BLaER1 (cell line): ENCODE results near the gene GPR141.

Source experiments
- H3K27ac ChIP-seq: shearing (Covaris generic); formaldehyde crosslinking; 2 replicates; pipeline ENCODE4 v1.8.1; 2022
- H3K27me3 ChIP-seq: shearing (Covaris generic); formaldehyde crosslinking; 2 replicates; pipeline ENCODE4 v1.8.1; 2022
- H3K36me3 ChIP-seq: shearing (Covaris generic); formaldehyde crosslinking; 2 replicates; pipeline ENCODE4 v1.8.1; 2022
- H3K4me1 ChIP-seq: shearing (Covaris generic); formaldehyde crosslinking; 2 replicates; pipeline ENCODE4 v1.8.1; 2022
- H3K4me2 ChIP-seq: shearing (Covaris generic); formaldehyde crosslinking; 2 replicates; pipeline ENCODE4 v1.8.1; 2022
- H3K4me3 ChIP-seq: shearing (Covaris generic); formaldehyde crosslinking; 2 replicates; pipeline ENCODE4 v1.8.1; 2022
- H3K9ac ChIP-seq: shearing (Covaris generic); formaldehyde crosslinking; 2 replicates; pipeline ENCODE4 v1.8.1; 2022
- H3K9me3 ChIP-seq: shearing (Covaris generic); formaldehyde crosslinking; 2 replicates; pipeline ENCODE4 v1.8.1; 2022
- H4K20me1 ChIP-seq: shearing (Covaris generic); formaldehyde crosslinking; 2 replicates; pipeline ENCODE4 v1.8.1; 2022
- Cebpa-rat ChIP-seq: shearing (Covaris generic); IDR thresholded peaks from 2 replicates; pipeline ENCODE4 v1.8.1; 2022

The GPR141 gene

DNA sequence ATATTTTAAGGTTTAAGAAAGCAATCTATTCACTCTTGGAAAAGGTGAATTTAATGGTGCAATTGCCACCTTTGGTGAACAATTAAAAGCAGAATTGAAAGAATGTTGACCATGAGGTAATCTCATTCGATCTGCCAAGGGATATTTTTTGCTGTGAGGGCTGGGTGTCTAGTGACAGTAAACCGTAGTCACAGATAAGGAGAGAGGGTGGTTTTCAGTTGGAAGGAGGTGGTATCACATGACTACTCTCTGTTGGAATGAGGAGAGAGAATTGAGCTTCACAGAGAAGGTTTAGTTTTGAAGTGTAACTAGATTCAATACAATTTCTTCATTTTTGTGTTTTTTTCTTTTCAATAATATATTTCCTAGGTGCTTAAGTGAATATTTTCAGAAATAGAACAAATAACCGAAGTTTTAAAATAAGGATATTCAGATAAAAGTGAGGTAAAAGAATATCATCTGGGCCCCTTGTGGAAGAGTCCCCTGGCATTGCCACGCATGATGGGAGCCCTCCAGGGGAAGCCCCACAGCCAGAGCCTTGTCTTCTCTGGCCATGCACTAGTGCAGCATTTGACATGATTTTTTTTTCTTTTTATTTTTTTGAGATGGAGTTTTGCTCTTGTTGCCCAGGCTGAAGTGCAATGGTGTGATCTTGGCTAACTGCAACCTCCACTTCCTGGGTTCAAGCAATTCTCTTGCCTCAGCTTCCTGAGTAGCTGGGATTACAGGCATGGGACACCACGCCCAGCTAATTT lies 73.4 kb downstream of the GPR141 start:
- Histone ChIP-seq H3K9ac (no peak overlapping the region), H3K4me3 (no peak overlapping the region), H3K9me3 (no peaks in the 10 kb centered on the region), H3K27ac (no peak overlapping the region), H3K27me3 (no peaks in the 10 kb centered on the region), H3K4me1 (0 out of 2 replicates have a peak, but pooled peaks cover 3% of the 10 kb centered on the region), H3K4me2 (no peak overlapping the region), H4K20me1 (no peaks in the 10 kb centered on the region), H3K36me3 (no peaks in the 10 kb centered on the region)
- no peak for TF ChIP-seq Cebpa-rat

DNA sequence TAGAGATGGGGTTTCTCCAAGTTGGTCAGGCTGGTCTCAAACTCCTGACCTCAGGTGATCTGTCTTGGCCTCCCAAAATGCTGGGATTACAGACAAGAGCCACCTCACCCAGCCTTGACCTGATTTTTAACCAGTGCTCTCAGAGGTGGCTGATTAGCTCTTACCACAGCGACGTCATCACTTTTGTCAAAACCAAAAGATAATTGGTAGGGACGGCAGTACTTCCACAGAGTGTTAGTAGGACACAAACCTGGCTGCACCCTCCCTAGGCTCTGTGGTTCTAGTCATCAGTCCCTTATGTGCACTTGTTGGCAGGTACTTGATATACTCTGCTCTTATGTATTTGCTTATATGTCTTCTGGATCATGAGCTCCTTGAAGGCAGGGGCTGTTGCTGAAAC lies 74.0 kb downstream of the GPR141 start:
- no peaks in the 10 kb centered on the region for H4K20me1 ChIP-seq

DNA sequence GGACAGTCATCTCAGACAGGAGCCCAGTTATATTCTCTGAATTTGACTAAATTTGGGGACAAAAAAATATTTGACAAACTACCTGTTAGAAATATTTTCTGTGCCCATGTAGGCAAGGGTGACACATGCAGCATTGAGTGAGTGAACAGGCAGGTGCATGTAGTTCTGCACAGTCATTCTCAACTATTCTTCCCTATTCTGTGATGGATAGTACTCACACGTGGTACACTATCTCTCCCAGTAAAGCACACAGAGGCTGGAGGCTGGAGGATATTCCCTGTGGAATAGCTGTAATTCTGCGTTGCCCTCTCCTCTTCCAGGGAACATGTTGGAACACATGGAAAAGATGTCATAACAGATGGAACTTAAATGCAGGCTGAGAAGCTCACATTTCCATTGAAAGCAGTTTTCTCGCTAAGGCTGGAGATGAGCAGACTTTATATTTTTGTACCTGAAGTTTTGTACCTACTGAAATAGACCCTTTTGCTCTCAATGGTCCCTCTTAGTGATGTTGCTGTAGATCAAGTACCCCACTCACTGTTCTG lies 75.0 kb downstream of the GPR141 start:
- H3K4me1 ChIP-seq: 0 out of 2 replicates have a peak, but pooled peaks cover 3% of the 10 kb centered on the region
- H3K4me2 ChIP-seq: no peak overlapping the region
- H3K9ac ChIP-seq: no peak overlapping the region
- no peaks in the 10 kb centered on the region for H3K9me3 ChIP-seq
- no peaks in the 10 kb centered on the region for H3K27me3 ChIP-seq
- no peaks in the 10 kb centered on the region for H4K20me1 ChIP-seq
- no peak overlapping the region for H3K27ac ChIP-seq
- no peak overlapping the region for H3K4me3 ChIP-seq
- no peaks in the 10 kb centered on the region for H3K36me3 ChIP-seq
- TF ChIP-seq Cebpa-rat: no peak

More for the DNA sequence above, 74.0 kb downstream of the GPR141 start:
- no peaks in the 10 kb centered on the region for H3K36me3 ChIP-seq
- no peak overlapping the region for H3K4me3 ChIP-seq
- 0 out of 2 replicates have a peak, but pooled peaks cover 3% of the 10 kb centered on the region for H3K4me1 ChIP-seq
- H3K27ac ChIP-seq: no peak overlapping the region
- H3K27me3 ChIP-seq: no peaks in the 10 kb centered on the region
- no peak overlapping the region for H3K9ac ChIP-seq
- TF ChIP-seq Cebpa-rat: no peak
- no peak overlapping the region for H3K4me2 ChIP-seq
- H3K9me3 ChIP-seq: no peaks in the 10 kb centered on the region

DNA sequence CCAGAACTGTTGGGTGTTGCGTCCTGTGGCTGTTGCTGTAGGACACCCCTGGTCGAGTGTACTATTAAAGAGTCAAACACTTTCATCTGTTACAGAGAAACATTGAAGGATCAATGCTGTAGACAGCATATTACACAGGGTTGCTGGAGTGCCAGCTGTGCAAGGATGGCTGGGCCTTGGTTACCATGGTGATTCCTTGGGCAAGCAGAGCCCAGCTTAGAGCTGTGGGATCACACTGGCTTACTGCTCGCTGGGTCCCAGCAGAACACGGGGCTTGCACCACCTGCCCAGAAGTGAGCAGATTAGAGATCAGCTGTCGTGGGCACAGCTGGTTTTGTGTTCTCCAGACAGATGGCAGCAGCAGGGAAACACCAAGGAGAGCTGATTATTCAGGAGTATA lies 76.0 kb downstream of the GPR141 start:
- no peak for TF ChIP-seq Cebpa-rat
- Histone ChIP-seq H3K9me3 (no peaks in the 10 kb centered on the region), H3K4me2 (no peak overlapping the region), H4K20me1 (no peaks in the 10 kb centered on the region), H3K4me3 (no peak overlapping the region), H3K9ac (no peak overlapping the region), H3K27ac (no peak overlapping the region), H3K4me1 (0 out of 2 replicates have a peak, but pooled peaks cover 3% of the 10 kb centered on the region), H3K27me3 (no peaks in the 10 kb centered on the region), H3K36me3 (no peaks in the 10 kb centered on the region)

DNA sequence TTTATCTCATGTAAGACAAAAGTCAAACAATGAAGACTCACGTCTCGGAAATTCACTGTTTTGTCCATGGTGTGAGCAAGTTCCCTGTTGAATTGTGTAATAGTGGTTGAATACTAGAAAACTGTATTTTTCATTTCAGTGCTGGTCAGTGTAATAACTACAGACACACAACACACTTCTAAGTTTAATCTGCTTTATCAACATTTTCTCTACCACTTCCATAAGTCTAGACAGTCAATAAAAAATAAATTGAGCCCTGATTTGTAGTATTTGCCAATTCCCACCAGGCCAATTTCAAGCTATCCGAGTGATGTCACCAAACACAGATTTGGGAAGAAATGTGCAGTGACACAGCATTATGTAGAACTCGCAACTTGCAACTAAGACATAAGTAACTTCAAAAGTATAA lies 81.9 kb downstream of the GPR141 start:
- no peak for TF ChIP-seq Cebpa-rat
- Histone ChIP-seq H3K4me3 (no peak overlapping the region), H4K20me1 (no peaks in the 10 kb centered on the region), H3K36me3 (no peaks in the 10 kb centered on the region), H3K9me3 (no peaks in the 10 kb centered on the region), H3K9ac (no peak overlapping the region), H3K4me1 (no peaks in the 10 kb centered on the region), H3K27me3 (no peaks in the 10 kb centered on the region), H3K4me2 (no peak overlapping the region), H3K27ac (no peak overlapping the region)

DNA sequence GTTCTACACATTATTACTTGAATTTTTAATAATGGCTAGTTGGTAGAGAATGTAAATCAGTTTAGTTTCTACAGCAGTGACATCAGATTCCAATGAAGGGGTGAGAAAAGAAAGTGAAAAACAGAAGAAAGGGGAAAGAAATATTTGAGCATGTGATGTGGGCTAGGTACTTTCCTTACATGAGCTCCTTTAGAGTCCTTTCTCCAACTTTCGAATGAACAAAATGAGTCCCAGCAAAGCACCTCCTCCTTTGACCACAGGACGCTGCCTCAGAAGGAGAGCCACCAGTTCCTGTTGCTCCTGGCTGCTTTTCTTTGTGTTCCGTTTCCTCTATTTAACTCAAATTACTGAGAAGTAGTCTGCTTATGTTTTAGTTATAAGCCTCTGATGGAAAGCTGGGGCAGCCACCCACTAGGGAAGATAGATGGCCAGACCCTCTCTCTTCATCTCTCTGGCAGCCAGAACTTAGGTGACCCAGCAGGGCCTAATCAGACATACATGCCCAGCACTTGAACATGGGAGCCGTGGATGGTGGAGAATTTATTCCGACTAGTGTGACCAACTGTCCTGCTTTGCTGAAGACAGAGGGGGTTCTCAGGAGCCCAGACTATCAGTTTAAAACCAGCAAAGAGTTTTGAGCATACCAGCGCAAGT lies 82.4 kb downstream of the GPR141 start:
- no peak overlapping the region for H3K4me3 ChIP-seq
- H3K36me3 ChIP-seq: no peaks in the 10 kb centered on the region
- H3K27me3 ChIP-seq: no peaks in the 10 kb centered on the region
- H3K4me2 ChIP-seq: no peak overlapping the region
- no peak overlapping the region for H3K27ac ChIP-seq
- H3K4me1 ChIP-seq: no peaks in the 10 kb centered on the region
- no peaks in the 10 kb centered on the region for H4K20me1 ChIP-seq
- H3K9ac ChIP-seq: no peak overlapping the region
- no peak for TF ChIP-seq Cebpa-rat
- H3K9me3 ChIP-seq: no peaks in the 10 kb centered on the region

DNA sequence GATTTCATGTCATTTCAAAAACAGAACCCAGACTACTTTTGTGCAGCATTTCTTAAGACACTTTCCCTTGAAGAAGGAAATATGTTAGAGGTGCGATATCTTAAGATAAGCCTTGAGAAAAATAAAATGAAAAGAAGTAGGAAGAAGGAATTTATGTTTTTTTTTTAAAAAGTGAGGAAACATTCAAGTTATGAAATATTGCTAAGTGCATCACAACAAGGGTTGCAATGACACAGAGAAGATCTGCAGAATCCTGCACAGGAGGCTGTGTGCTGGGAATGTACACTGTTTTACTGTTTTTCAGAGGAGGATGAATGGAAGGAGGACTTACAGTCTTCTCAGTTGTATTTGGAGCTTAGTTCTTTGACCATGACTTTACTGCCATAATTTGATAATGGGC lies 85.0 kb downstream of the GPR141 start:
- Histone ChIP-seq H3K36me3 (no peaks in the 10 kb centered on the region), H3K4me3 (no peak overlapping the region), H3K4me1 (no peaks in the 10 kb centered on the region), H3K27ac (no peak overlapping the region), H3K9ac (no peak overlapping the region), H4K20me1 (no peaks in the 10 kb centered on the region), H3K4me2 (no peak overlapping the region), H3K27me3 (no peaks in the 10 kb centered on the region), H3K9me3 (no peaks in the 10 kb centered on the region)
- no peak for TF ChIP-seq Cebpa-rat

DNA sequence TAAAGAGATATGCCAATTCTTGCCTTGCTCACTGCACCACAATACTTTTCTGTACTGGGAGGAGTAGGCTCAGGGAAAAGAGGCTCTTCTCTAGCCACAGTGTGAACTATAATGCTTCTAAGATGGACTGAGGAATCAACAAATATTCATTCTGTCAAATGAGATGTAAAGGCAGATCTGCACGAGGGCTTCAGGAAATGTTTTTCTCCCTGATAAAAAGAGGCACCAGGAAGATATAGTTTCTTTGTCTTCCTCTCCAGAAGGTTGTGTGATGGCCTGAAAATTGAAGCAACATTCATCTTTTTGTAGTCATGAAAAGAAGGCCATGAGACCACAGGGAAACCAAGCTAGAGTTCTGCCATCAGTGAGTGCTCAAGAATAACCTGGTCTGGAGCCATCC lies 85.7 kb downstream of the GPR141 start:
- Histone ChIP-seq H3K4me2 (no peak overlapping the region), H3K9me3 (no peaks in the 10 kb centered on the region), H3K27ac (no peak overlapping the region), H4K20me1 (no peaks in the 10 kb centered on the region), H3K4me1 (no peaks in the 10 kb centered on the region), H3K36me3 (no peaks in the 10 kb centered on the region), H3K27me3 (no peaks in the 10 kb centered on the region), H3K4me3 (no peak overlapping the region), H3K9ac (no peak overlapping the region)
- no peak for TF ChIP-seq Cebpa-rat

DNA sequence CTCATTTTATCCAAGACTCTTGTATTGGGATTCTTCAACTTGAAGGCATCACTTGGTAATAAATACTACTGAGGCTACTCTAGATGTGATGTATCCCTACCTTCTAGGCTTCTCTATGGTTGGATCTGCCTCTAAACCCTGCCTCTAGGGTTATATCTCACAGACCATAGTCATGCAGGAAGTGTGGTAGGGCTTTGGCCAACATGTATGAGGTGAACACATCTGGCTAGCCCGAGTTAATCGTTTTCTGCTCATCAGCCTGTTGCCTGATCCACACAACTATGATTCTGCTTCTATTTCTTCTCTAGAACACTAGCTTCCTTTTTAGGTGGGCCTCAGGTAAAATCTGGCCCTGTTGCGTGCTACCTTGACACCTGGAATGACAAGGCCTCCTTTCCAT lies 86.2 kb downstream of the GPR141 start:
- Histone ChIP-seq H3K27me3 (no peaks in the 10 kb centered on the region), H3K9me3 (peaks cover 2% of the 10 kb centered on the region; the same call in 1 of the 2 replicates), H4K20me1 (no peaks in the 10 kb centered on the region), H3K27ac (no peak overlapping the region), H3K36me3 (no peaks in the 10 kb centered on the region), H3K9ac (no peak overlapping the region), H3K4me1 (no peaks in the 10 kb centered on the region), H3K4me2 (no peak overlapping the region), H3K4me3 (no peak overlapping the region)
- no peak for TF ChIP-seq Cebpa-rat

DNA sequence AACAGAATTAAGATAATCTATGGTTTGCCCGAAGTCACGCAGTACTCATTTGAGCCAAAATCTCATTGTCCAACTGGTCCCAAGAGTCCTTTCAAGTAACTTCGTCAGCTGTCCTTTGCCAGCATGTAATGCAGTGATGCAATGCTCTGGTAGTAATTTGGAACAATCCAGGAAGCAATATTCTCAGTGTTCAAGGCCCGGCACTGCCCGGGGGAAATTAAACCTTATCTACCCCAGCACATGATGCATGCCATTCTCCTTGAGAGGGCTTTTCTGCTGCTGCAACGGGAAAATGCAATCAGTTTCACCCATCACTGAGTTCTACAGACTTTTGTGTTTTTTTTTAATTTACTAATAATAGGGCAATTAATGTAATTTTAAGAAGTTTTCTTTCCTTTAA lies 87.3 kb downstream of the GPR141 start:
- Histone ChIP-seq H3K4me1 (no peaks in the 10 kb centered on the region), H3K27me3 (no peaks in the 10 kb centered on the region), H3K9ac (no peak overlapping the region), H3K9me3 (peaks cover 13% of the 10 kb centered on the region), H3K36me3 (no peaks in the 10 kb centered on the region), H3K27ac (no peak overlapping the region), H4K20me1 (no peaks in the 10 kb centered on the region), H3K4me3 (no peak overlapping the region), H3K4me2 (no peak overlapping the region)
- no peak for TF ChIP-seq Cebpa-rat
